T-helper 17 cell (primary cell): ENCODE data around the gene CKAP4. TPM values are rescaled to one million over a fixed set of nuclear protein-coding genes. Genes with fewer than 3 reads are reported as not detected.

Source experiments
- ATAC-seq: fragments of 150-1000 bp; cut with Tn5 transposase; 2 replicates; pipeline ENCODE4 v1.10.0; 2021; ENCODE audit warnings: mild to moderate bottlenecking, moderate library complexity
- DNase-seq, 3 donors: peaks; one replicate each; pipeline versions ENCODE4 v3.0.0 to v3.0.0-alpha.2; 2020 to 2021
- H3K9me3 ChIP-seq: one replicate; pipeline ENCODE4 v1.7.0; 2013; ENCODE audit warnings: low read length, mild to moderate bottlenecking; ENCODE audit not compliant: control insufficient read depth, poor library complexity, severe bottlenecking
- H3K27ac Mint-ChIP-seq: one replicate; pipeline ENCODE4 v1.8.0; 2022; ENCODE audit warnings: mild to moderate bottlenecking, moderate library complexity, mixed read lengths
- H3K27me3 Mint-ChIP-seq: one replicate; pipeline ENCODE4 v1.8.0; 2022; ENCODE audit warnings: mixed read lengths
- H3K36me3 Mint-ChIP-seq: one replicate; pipeline ENCODE4 v1.8.0; 2022; ENCODE audit warnings: low read depth, mixed read lengths
- H3K4me1 Mint-ChIP-seq: one replicate; pipeline ENCODE4 v1.8.0; 2022; ENCODE audit warnings: mild to moderate bottlenecking, mixed read lengths
- H3K4me3 Mint-ChIP-seq: one replicate; pipeline ENCODE4 v1.8.0; 2022; ENCODE audit warnings: mild to moderate bottlenecking, moderate library complexity, mixed read lengths
- total RNA-seq, 4 donors: library from RNA in 2 of 4; stranded (reverse) in 2 of 4; gene quantifications; one replicate each; pipeline ENCODE4 v1.2.3 and lab custom pipeline; 2022 to 2026

Gene CKAP4
- total RNA-seq, 2 donors from 2014 or later = 12.4 to 14.4 TPM

DNA sequence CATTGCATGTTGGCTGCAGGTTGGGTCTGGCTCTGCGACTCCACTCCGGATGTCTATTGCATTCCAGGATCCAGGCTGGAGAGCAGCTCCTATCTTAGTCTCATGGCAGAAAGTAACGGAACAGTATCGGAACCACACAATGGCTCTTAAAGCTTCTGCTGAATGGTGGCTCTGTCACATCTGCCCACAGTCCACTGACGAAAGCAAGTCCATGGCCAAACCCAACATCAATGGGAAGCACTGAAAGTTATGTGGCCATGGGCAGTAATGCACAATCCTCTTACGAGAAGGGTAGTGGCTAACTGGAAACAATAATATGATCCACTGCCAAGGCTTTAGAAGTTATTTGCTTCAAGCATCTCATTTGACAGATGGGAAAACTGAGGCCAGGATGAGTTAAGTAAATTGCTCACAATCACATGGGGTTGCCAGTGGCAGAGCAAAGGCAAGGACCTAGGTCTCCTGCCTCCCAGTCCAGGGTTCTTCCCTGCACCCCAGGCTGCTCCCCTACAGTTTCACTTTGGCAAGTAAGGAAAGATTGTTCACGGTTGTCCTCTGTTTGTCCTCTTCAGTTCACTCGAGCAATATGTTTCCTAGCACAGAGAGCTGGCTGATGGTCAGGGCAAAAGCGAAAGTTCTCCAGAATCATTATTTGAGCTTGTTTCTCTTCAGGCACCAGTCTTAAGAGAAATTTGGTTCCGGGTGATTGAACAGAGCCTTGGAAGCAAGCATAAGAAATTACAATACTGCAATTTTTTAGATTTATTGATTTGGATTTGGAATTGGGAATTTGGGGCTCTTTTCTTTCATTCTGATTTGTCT is 54.2 kb downstream of the CKAP4 start:
- no peak for DNase-seq

DNA sequence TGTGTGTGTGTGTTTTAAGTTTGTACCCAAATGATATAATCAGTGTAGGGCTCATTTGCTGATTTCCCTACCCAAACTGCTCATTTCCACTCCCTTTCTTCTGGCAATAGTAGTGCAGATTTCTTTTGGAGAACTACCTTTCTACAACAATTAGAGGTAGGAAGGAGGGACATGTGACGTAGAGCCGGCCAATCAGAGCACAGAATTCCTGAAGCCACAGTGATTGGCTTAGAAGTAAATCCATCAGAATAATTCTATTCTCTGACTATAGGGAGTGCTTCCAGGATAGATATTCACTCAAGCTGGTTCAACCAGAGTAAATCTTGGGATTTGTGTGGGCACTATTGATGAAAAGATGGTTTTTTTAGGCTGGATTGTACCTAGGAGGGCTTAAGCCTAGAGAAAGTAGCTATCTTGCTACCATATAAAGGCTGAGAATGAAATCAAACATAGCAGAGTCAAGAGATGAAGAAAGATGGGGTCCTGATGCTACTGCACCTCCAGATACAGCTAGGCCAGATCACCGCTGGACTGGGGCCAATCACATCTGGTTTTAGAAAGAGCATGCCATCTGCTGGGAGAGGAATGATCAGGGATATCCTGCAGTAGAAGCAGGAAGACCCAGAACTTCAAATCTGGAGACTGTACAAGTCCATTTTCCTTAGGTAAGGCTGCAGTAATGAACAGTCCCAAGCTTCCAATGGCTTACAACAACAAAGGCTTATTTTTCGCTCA is 55.0 kb downstream of the CKAP4 start:
- H3K9me3 ChIP-seq = no peaks in the 10 kb centered on the region
- Mint-ChIP-seq H3K4me1 (no peaks in the 10 kb centered on the region), H3K27me3 (peaks cover 47% of the 10 kb centered on the region), H3K36me3 (no peaks in the 10 kb centered on the region), H3K27ac (no peak overlapping the region), H3K4me3 (no peak overlapping the region)
- no peak for ATAC-seq
- DNase-seq = no peak

More for the DNA sequence above, 54.2 kb downstream of the CKAP4 start:
- Mint-ChIP-seq H3K27ac (no peak overlapping the region), H3K4me3 (no peak overlapping the region), H3K36me3 (no peaks in the 10 kb centered on the region), H3K4me1 (no peaks in the 10 kb centered on the region), H3K27me3 (peaks cover 44% of the 10 kb centered on the region)
- no peaks in the 10 kb centered on the region for H3K9me3 ChIP-seq
- ATAC-seq = no peak

DNA sequence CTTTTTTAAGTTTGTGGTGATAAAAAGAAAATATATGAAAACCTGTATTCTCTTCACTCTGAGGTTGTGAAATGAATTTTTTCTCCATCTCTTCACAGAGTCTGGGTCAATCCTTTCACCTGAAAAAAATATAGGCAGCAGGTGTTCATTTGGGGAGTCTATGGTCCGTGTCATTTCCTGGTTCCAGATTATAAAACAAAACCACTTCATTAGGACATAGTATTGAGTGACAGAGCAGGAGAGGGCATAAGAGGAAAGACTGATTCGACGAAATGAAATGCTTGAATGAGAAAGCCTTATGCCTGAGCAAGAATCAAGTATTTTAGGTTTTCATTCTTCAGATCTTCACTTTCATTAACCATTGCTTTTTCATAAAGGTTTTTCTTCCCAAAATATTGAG is 57.2 kb downstream of the CKAP4 start:
- H3K4me1 Mint-ChIP-seq = no peaks in the 10 kb centered on the region
- peaks cover 43% of the 10 kb centered on the region for H3K27me3 Mint-ChIP-seq
- H3K4me3 Mint-ChIP-seq = no peak overlapping the region
- no peak overlapping the region for H3K27ac Mint-ChIP-seq
- DNase-seq (no peak), ATAC-seq (no peak)
- H3K36me3 Mint-ChIP-seq = no peaks in the 10 kb centered on the region
- no peaks in the 10 kb centered on the region for H3K9me3 ChIP-seq

DNA sequence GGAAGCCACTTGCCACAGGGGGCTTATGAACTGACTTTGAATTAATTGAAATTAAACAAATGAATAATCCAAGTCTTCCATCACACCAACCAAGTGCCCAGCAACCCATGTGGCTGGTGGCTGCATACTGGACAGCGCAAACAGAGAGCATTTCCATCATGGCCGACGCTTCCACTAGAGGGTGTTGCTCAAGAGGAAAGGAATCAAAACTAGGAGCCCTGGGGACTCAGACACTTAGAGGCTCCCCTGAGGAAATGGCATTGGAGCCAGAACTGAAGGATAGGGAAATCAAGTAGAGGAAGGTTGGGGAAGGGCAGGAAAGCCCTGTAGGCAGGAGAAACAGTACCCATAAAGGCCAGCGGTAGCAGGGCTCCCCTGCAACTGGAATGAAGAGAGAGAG is 58.5 kb downstream of the CKAP4 start:
- ATAC-seq (no peak), DNase-seq (no peak)
- H3K4me3 Mint-ChIP-seq = no peak overlapping the region
- H3K27me3 Mint-ChIP-seq = peaks cover 36% of the 10 kb centered on the region
- H3K27ac Mint-ChIP-seq = no peak overlapping the region
- no peaks in the 10 kb centered on the region for H3K9me3 ChIP-seq
- no peaks in the 10 kb centered on the region for H3K4me1 Mint-ChIP-seq
- no peaks in the 10 kb centered on the region for H3K36me3 Mint-ChIP-seq

DNA sequence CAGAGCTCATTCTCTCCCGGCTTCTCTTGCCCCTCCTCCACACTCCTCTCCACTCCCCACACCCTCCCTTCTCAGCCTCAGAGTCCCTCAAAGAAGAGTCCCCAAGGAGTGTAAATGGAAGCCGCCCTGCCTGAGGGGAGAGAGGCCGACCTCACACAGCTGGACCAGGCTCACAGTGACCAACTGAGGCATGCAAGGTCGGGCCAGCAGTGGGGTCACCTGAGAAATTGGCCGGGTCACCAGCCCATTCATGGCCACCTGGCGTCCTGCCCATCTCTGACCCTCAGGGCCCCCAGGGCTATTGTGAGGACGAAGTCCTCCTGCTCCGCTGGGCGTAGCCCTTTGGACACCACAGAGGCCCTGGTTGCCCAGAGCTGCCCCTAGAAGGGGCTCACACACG is 59.6 kb downstream of the CKAP4 start:
- H3K27ac Mint-ChIP-seq = no peak overlapping the region
- peaks cover 40% of the 10 kb centered on the region for H3K27me3 Mint-ChIP-seq
- ATAC-seq (no peak), DNase-seq (no peak)
- no peaks in the 10 kb centered on the region for H3K4me1 Mint-ChIP-seq
- H3K36me3 Mint-ChIP-seq = peaks cover under 1% of the 10 kb centered on the region
- no peak overlapping the region for H3K4me3 Mint-ChIP-seq
- H3K9me3 ChIP-seq = no peaks in the 10 kb centered on the region

Other genes with a start within 250 kb of the CKAP4 start
- gene NUAK1, start 109.1 kb downstream of the CKAP4 start, total RNA-seq = under 1 TPM in 1 of 2 donors, not detected in 1; 0.05 TPM
- 100 to 1,000 TPM; 134 to 148 TPM for gene TCP11L2, start 54.7 kb upstream of the CKAP4 start, total RNA-seq
- 1 to 10 TPM; 4.0 to 9.2 TPM for gene POLR3B, start 109.7 kb upstream of the CKAP4 start, total RNA-seq